ENCODE data around the gene DNAJC24.
"Not testable (repeated sequence)": the region's sequence is repeated elsewhere in the genome, so short reads cannot be mapped to it uniquely, and the experiment has no call there.

The DNAJC24 gene

GRCh38 chr11:31369348-31370329, at the start of gene DNAJC24, which contains the start of gene DCDC1:
Gene DNAJC24, plus strand, starts transcription at chr11:31369860. Its CDS starts 889 bp downstream, at chr11:31370749.
Gene DCDC1, minus strand, starts transcription at chr11:31369739. Its CDS starts 41,459 bp downstream, at chr11:31328280.
- peak; percentile 98 for ATAC-seq

GRCh38 chr11:31321494-31321893, 48.2 kb upstream of the DNAJC24 start:
- not testable (repeated sequence) for ATAC-seq

GRCh38 chr11:31323145-31323544, 46.5 kb upstream of the DNAJC24 start:
- no peak for ATAC-seq

- no peak for ATAC-seq
Observed at GRCh38 chr11:31325160-31325559, 44.5 kb upstream of the DNAJC24 start.

GRCh38 chr11:31326470-31327148, 43.1 kb upstream of the DNAJC24 start:
- ATAC-seq = peak; percentile 33 to 51

- no peak for ATAC-seq
Observed at GRCh38 chr11:31327417-31327816, 42.2 kb upstream of the DNAJC24 start.

GRCh38 chr11:31328697-31329096, 41.0 kb upstream of the DNAJC24 start:
- no peak for ATAC-seq

GRCh38 chr11:31337806-31338205, 31.9 kb upstream of the DNAJC24 start:
- ATAC-seq = no peak

- ATAC-seq = no peak
Observed at GRCh38 chr11:31340903-31341572, 28.6 kb upstream of the DNAJC24 start.

- no peak for ATAC-seq
Observed at GRCh38 chr11:31351168-31351567, 18.5 kb upstream of the DNAJC24 start.

- ATAC-seq = no peak
Observed at GRCh38 chr11:31355131-31355530, 14.5 kb upstream of the DNAJC24 start.

GRCh38 chr11:31355817-31356216, 13.8 kb upstream of the DNAJC24 start:
- ATAC-seq = no peak

GRCh38 chr11:31361743-31362142, 7.9 kb upstream of the DNAJC24 start:
- no peak for ATAC-seq

- ATAC-seq = no peak
Observed at GRCh38 chr11:31366795-31367194, 2.9 kb upstream of the DNAJC24 start.

- ATAC-seq = peak in 1 of 2 donors; percentile 33
Observed at GRCh38 chr11:31375879-31376278, 6.2 kb downstream of the DNAJC24 start.

- no peak for ATAC-seq
Observed at GRCh38 chr11:31383116-31383515, 13.5 kb downstream of the DNAJC24 start.

- ATAC-seq = no peak
Observed at GRCh38 chr11:31387379-31387778, 17.7 kb downstream of the DNAJC24 start.

GRCh38 chr11:31397239-31397834, 27.7 kb downstream of the DNAJC24 start:
- no peak for ATAC-seq

GRCh38 chr11:31404614-31405013, 35.0 kb downstream of the DNAJC24 start:
- ATAC-seq = no peak

GRCh38 chr11:31408201-31408600, 38.5 kb downstream of the DNAJC24 start:
- ATAC-seq = peak; percentile 44 to 69

GRCh38 chr11:31412946-31413345, 43.3 kb downstream of the DNAJC24 start:
- ATAC-seq = no peak

- ATAC-seq = no peak
Observed at GRCh38 chr11:31414338-31414737, 44.7 kb downstream of the DNAJC24 start.

GRCh38 chr11:31415435-31415834, 45.8 kb downstream of the DNAJC24 start:
- ATAC-seq = no peak

Data from activated CD4-positive, CD25-positive, alpha-beta regulatory T cell treated with anti-CD3 and anti-CD28 coated beads, Interleukin-2, amount 50 U/mL, for 24 hours (primary cell).